ENCODE measurements around the gene OR13C3. TPM values are rescaled to one million over a fixed set of nuclear protein-coding genes. Genes with fewer than 3 reads are reported as not detected.

The OR13C3 gene
- total and polyA plus RNA-seq, 2 donors (not counting 1 experiment from before 2014, with no cell fraction given), result not detected

GRCh38 chr9:104494808-104495207 lies 41.8 kb downstream of the OR13C3 start:
- H3K4me2 ChIP-seq (ENCODE audit: extremely low read depth, insufficient read depth, low read length), result no peak overlapping the region
- H3K27me3 ChIP-seq (ENCODE audit: control insufficient read depth, insufficient read depth, low read length), result no peaks in the 10 kb centered on the region
- no peaks in the 10 kb centered on the region for H3K4me1 ChIP-seq (ENCODE audit: control insufficient read depth, extremely low read depth, insufficient read depth, low read length)
- H3K4me3 ChIP-seq (replicated peaks in 1 of 4; ENCODE audit: control extremely low read depth in 1 of 4, insufficient read depth in 1 of 4, low read depth in 3 of 4, low read length in 4 of 4), result no peak overlapping the region
- no peaks in the 10 kb centered on the region for H4K20me1 ChIP-seq (ENCODE audit: control insufficient read depth, extremely low read depth, insufficient read depth, low read length)
- no peak overlapping the region for H3K27ac ChIP-seq (ENCODE audit: insufficient read depth, low read length)
- H3K36me3 ChIP-seq (ENCODE audit: control insufficient read depth, insufficient read depth, low read length), result no peaks in the 10 kb centered on the region
- H3K9ac ChIP-seq (ENCODE audit: insufficient read depth, low read length), result no peak overlapping the region
- DNase-seq (ENCODE audit: low read depth in 2 of 2), result no peak
- H2AFZ ChIP-seq (ENCODE audit: low read length), result no peak overlapping the region
- no peaks in the 10 kb centered on the region for H3K79me2 ChIP-seq (ENCODE audit: control insufficient read depth, insufficient read depth, low read length)
- H3K9me3 ChIP-seq (ENCODE audit: control insufficient read depth, insufficient read depth, low read depth, low read length), result no peaks in the 10 kb centered on the region
- TF ChIP-seq EZH2 (IDR thresholded peaks at IDR 0.05; ENCODE audit: low read length, missing control alignments), result no peak
- TF ChIP-seq, protein P1, sequence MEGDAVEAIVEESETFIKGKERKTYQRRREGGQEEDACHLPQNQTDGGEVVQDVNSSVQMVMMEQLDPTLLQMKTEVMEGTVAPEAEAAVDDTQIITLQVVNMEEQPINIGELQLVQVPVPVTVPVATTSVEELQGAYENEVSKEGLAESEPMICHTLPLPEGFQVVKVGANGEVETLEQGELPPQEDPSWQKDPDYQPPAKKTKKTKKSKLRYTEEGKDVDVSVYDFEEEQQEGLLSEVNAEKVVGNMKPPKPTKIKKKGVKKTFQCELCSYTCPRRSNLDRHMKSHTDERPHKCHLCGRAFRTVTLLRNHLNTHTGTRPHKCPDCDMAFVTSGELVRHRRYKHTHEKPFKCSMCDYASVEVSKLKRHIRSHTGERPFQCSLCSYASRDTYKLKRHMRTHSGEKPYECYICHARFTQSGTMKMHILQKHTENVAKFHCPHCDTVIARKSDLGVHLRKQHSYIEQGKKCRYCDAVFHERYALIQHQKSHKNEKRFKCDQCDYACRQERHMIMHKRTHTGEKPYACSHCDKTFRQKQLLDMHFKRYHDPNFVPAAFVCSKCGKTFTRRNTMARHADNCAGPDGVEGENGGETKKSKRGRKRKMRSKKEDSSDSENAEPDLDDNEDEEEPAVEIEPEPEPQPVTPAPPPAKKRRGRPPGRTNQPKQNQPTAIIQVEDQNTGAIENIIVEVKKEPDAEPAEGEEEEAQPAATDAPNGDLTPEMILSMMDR (conservative IDR thresholded peaks at IDR 0.05 in 1 of 2, IDR thresholded peaks at IDR 0.05 in 1 of 2; ENCODE audit: low read depth in 1 of 2, low read length in 2 of 2), result no peak

Other genes starting within 250 kb of the OR13C3 start
- not detected in 2 replicates for gene OR13F1, start 32.6 kb downstream of the OR13C3 start, total RNA-seq
- not detected in 2 replicates for gene OR13F1, start 32.6 kb downstream of the OR13C3 start, polyA plus RNA-seq
- not detected in 2 replicates for gene OR13C4, start 9.6 kb downstream of the OR13C3 start, total RNA-seq
- gene OR13C4, start 9.6 kb downstream of the OR13C3 start, polyA plus RNA-seq, result not detected in 2 replicates
- gene OR13C8, start 32.3 kb upstream of the OR13C3 start, total RNA-seq, result not detected in 2 replicates
- gene OR13C8, start 32.3 kb upstream of the OR13C3 start, polyA plus RNA-seq, result not detected in 2 replicates
- not detected in 2 replicates for gene OR13C5, start 62.6 kb upstream of the OR13C3 start, total RNA-seq
- not detected in 2 replicates for gene OR13C5, start 62.6 kb upstream of the OR13C3 start, polyA plus RNA-seq
- gene OR13C2, start 68.8 kb upstream of the OR13C3 start, total RNA-seq, result not detected in 2 replicates
- not detected in 2 replicates for gene OR13C2, start 68.8 kb upstream of the OR13C3 start, polyA plus RNA-seq
- not detected in 2 replicates for gene OR13C9, start 81.3 kb upstream of the OR13C3 start, total RNA-seq
- gene OR13C9, start 81.3 kb upstream of the OR13C3 start, polyA plus RNA-seq, result not detected in 2 replicates
- gene OR13D1, start 157.7 kb upstream of the OR13C3 start, total RNA-seq, result not detected in 2 replicates
- not detected in 2 replicates for gene OR13D1, start 157.7 kb upstream of the OR13C3 start, polyA plus RNA-seq
- 16.7 and 32.5 TPM in 2 replicates for gene NIPSNAP3A, start 210.8 kb upstream of the OR13C3 start, total RNA-seq
- 37.9 and 67.8 TPM in 2 replicates for gene NIPSNAP3A, start 210.8 kb upstream of the OR13C3 start, polyA plus RNA-seq
- 0.77 and 2.3 TPM in 2 replicates for gene NIPSNAP3B, start 227.3 kb upstream of the OR13C3 start, total RNA-seq
- 0.67 and 2.1 TPM in 2 replicates for gene NIPSNAP3B, start 227.3 kb upstream of the OR13C3 start, polyA plus RNA-seq